Brain microvascular endothelial cell (primary cell): Measurements from ENCODE around the gene ADAMTS14.

Experiments
- DNase-seq: peaks from one replicate; pipeline ENCODE4 v3.0.0-alpha.2; 2020
- H3K27ac ChIP-seq: fragments of 250-450 bp; sonication (Bioruptor Pico); 2 replicates; pipeline ENCODE4 v1.5.1; 2020; ENCODE audit warnings: mild to moderate bottlenecking, moderate library complexity
- H3K27me3 ChIP-seq: fragments of 250-450 bp; sonication (Bioruptor Pico); replicated peaks from 2 replicates; pipeline ENCODE4 v1.5.1; 2020; ENCODE audit warnings: mild to moderate bottlenecking
- H3K36me3 ChIP-seq: fragments of 250-450 bp; sonication (Bioruptor Pico); replicated peaks from 2 replicates; pipeline ENCODE4 v1.5.1; 2020; ENCODE audit warnings: mild to moderate bottlenecking
- H3K4me3 ChIP-seq: 2 replicates; pipeline ENCODE4 v1.5.1; 2011; ENCODE audit warnings: low read depth, mild to moderate bottlenecking, control low read depth, low read length, moderate library complexity
- CTCF ChIP-seq: IDR thresholded peaks from 2 replicates; pipeline ENCODE4 v1.5.1; 2011; ENCODE audit warnings: low read depth, mild to moderate bottlenecking, moderate library complexity, low read length, control low read depth, inconsistent platforms; ENCODE audit errors: missing control alignments
- in situ Hi-C: cut with HindIII; loops from 2 replicates; pipeline ENCODE4 v1.10.0; 2017; ENCODE audit warnings: low sequenced_read_pairs, low pct_ligation_motif_present

The ADAMTS14 gene

GRCh38 chr10:70676511-70676910, 4.2 kb downstream of the ADAMTS14 start:
- in situ Hi-C loops: no loop called here
- DNase-seq: no peak

GRCh38 chr10:70677016-70677415, 4.7 kb downstream of the ADAMTS14 start:
- H3K36me3 ChIP-seq: no peaks in the 10 kb centered on the region
- no peak for DNase-seq
- no peak for TF ChIP-seq CTCF
- no peak overlapping the region for H3K4me3 ChIP-seq
- in situ Hi-C loops: no loop called here
- H3K27ac ChIP-seq: no peak overlapping the region
- no peaks in the 10 kb centered on the region for H3K27me3 ChIP-seq

More at GRCh38 chr10:70676511-70676910, 4.2 kb downstream of the ADAMTS14 start:
- H3K27me3 ChIP-seq: no peaks in the 10 kb centered on the region
- TF ChIP-seq CTCF: no peak
- no peaks in the 10 kb centered on the region for H3K36me3 ChIP-seq
- no peak overlapping the region for H3K4me3 ChIP-seq
- no peak overlapping the region for H3K27ac ChIP-seq

GRCh38 chr10:70677620-70678249, 5.4 kb downstream of the ADAMTS14 start:
- in situ Hi-C loops: no loop called here
- H3K36me3 ChIP-seq: no peaks in the 10 kb centered on the region
- H3K27ac ChIP-seq: no peak overlapping the region
- no peak for TF ChIP-seq CTCF
- no peaks in the 10 kb centered on the region for H3K27me3 ChIP-seq
- no peak overlapping the region for H3K4me3 ChIP-seq
- DNase-seq: no peak

GRCh38 chr10:70678250-70678635, 5.9 kb downstream of the ADAMTS14 start:
- TF ChIP-seq CTCF: no peak
- no peak for DNase-seq
- no peaks in the 10 kb centered on the region for H3K36me3 ChIP-seq
- no peaks in the 10 kb centered on the region for H3K27me3 ChIP-seq
- H3K4me3 ChIP-seq: no peak overlapping the region
- in situ Hi-C loops: no loop called here
- H3K27ac ChIP-seq: no peak overlapping the region

GRCh38 chr10:70678757-70679489, 6.6 kb downstream of the ADAMTS14 start:
- no peak for TF ChIP-seq CTCF
- Histone ChIP-seq H3K36me3 (no peaks in the 10 kb centered on the region), H3K27ac (no peak overlapping the region), H3K4me3 (no peak overlapping the region), H3K27me3 (no peaks in the 10 kb centered on the region)
- no peak for DNase-seq
- in situ Hi-C loops: no loop called here

- in situ Hi-C loops: no loop called here
These were observed 7.2 kb downstream of the ADAMTS14 start for GRCh38 chr10:70679498-70679897.

More at GRCh38 chr10:70679498-70679897, 7.2 kb downstream of the ADAMTS14 start:
- Histone ChIP-seq H3K36me3 (no peaks in the 10 kb centered on the region), H3K27me3 (no peaks in the 10 kb centered on the region), H3K27ac (no peak overlapping the region), H3K4me3 (no peak overlapping the region)
- DNase-seq: no peak
- TF ChIP-seq CTCF: no peak
